Activated gamma-delta T cell (primary cell): ENCODE data around the gene DNM3.

Experiments used
- DNase-seq: peaks from one replicate; lab custom pipeline; 2025; lab: John Stamatoyannopoulos, UW

The DNM3 gene

DNA sequence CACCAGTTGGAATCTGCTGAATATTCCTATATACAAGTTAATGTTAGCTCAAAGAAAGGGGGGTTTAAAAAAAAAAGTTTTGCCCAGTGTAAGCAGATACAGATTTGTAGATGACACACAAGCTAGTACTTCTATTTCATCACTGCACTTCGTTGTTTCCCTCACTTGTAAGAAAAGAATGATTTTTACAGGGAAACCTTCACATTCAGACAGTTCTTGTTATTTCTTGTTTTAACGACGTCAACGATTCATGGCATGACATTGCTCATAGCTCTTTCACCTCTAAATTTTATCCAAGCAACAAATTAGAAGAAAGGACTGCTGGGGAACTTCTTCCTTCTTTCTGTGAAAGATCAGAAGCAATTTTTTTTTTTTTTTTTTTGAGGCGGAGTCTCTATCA is 553.5 kb downstream of the DNM3 start:
- DNase-seq, result no peak

DNA sequence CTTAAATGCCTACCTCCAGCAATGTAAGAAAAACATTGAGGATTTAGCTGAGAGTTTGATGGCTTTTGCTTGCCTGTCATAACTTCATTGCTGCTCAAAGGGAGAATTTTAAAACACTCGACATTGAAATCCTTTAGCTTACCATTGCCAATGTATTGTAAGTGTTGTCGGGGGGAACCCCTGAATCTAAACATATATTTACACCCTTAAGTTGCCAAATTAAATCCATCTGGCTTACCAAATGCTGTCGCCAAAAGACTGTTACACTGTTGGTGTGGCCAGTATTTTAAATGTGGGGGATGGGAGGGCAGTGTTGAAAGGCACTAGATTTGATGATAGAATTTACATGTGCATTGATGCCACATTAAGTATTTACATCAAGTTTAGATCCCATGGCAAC is 554.3 kb downstream of the DNM3 start:
- no peak for DNase-seq

GRCh38 chr1:172397221-172397620 is 555.9 kb downstream of the DNM3 start:
- DNase-seq, result no peak

DNA sequence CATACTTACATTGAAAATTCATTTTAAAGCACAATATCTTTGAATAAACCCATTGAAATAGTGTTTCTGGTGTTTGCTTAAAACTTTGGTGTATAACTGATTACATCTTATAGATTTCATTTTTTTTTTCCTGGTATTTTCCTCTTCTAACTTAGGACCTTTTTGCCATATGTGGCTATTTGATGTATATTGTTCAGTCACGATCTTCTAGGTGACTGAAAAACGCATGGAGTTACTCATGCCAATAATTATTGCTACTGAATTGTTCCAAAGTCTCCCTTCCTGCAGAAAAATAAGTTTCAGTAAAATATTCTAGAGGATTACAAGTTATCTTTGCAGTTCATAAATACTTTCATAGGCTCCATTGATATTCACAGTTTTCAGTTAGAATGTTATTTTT is 556.3 kb downstream of the DNM3 start:
- no peak for DNase-seq

GRCh38 chr1:172398193-172398592 is 556.9 kb downstream of the DNM3 start:
- DNase-seq, result no peak

- DNase-seq, result no peak
Measured at GRCh38 chr1:172398970-172399755, 557.9 kb downstream of the DNM3 start.

GRCh38 chr1:172399756-172400721 is 558.7 kb downstream of the DNM3 start:
- DNase-seq, result no peak

DNA sequence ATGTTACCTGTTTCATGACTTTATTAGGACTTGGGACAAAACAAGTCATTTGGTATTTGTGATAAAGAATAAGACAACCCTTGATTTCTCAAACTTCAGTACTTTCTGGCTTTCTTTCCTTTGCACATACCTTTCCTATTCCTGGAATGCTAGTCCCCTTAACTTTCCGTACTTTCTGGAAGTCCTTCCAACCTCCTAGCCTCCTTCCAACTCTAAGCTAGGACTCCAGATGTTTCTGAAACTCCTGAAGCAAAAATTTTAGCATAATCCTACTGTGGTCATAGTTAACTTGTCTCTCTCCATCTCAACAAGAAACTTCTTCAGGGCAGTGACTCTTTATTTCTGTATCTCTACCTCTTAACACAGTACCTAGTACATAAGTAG is 559.4 kb downstream of the DNM3 start:
- DNase-seq, result no peak

GRCh38 chr1:172401477-172401876 is 560.2 kb downstream of the DNM3 start:
- no peak for DNase-seq

DNA sequence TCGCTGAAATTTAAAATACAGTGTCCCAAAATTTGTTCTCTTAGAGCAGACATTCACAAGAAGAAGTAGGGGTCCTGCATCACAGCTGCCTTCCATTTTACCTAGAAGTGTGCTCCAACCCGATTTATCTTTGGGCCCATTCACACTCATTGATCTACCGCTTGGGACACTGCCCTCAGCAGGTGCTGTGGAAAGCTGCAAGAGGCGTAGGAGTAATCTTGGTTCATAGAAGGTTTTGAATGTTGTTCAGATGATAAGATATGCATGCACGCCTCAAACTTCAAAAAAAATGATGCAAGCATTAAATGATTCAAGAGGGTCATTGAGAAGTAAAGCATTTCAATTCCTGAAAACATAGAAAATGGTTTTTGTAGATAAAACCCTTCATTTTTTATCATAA is 560.6 kb downstream of the DNM3 start:
- DNase-seq, result no peak

GRCh38 chr1:172402878-172403569 is 561.7 kb downstream of the DNM3 start:
- no peak for DNase-seq

DNA sequence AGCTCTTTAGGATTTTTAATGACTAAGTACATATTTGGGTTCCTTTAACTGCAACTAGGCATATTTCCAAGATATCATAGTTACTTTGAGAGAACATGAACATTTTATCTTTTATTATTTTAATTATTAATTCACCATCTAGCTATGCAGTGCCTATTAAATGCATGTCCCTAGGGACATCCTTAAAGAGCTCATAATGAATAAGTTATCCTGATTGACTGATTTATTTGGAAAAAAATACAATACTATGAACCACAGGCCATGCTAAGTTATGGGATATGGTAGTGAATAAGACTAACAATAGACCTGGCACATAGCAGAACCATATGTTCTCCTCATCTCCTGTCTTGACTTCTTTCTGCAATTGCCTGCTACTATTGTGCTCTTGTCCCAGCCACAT is 562.8 kb downstream of the DNM3 start:
- no peak for DNase-seq

DNA sequence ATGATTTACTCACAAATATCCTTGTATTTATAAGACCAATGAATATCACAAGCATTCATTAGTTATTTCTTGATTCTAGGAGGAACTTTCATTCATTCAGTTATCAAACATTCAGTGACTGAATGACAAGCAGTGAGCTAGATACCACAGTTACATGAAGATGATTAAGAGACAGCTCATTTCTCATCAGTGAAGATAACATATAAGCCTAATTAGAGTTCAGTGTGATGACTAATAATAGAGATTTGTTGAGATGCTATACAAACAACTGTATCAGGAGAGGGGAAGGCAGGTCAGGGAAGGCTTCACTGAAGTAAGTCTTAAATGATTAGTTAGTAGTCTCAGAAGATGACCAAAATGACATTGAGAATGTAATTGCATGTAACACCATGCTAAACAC is 564.6 kb downstream of the DNM3 start:
- DNase-seq, result no peak

DNA sequence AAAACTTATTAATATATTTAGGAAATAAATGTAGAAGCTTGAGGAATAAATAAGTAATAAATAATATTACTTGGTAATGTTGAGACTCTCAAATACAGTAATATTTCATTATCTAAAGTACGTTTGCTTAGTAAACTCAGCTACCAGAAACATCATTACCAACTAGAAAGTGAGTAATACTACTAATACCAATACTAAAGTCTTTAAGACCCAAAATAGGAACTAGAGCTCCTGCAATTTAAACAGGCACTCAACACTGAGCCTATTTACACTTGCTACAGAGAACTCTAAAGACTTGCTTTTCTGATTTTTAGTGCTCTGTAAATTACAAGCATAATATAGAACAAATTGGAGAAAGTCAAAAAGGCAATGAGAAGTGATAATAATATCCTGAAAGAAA is 565.7 kb downstream of the DNM3 start:
- DNase-seq, result no peak

- DNase-seq, result no peak
Measured at GRCh38 chr1:172408958-172409357, 567.7 kb downstream of the DNM3 start.

GRCh38 chr1:172410027-172410426 is 568.7 kb downstream of the DNM3 start:
- DNase-seq, result no peak

GRCh38 chr1:172411791-172412338 is 570.6 kb downstream of the DNM3 start:
- DNase-seq, result no peak

- no peak for DNase-seq
Measured at GRCh38 chr1:172414331-172414730, 573.0 kb downstream of the DNM3 start.

DNA sequence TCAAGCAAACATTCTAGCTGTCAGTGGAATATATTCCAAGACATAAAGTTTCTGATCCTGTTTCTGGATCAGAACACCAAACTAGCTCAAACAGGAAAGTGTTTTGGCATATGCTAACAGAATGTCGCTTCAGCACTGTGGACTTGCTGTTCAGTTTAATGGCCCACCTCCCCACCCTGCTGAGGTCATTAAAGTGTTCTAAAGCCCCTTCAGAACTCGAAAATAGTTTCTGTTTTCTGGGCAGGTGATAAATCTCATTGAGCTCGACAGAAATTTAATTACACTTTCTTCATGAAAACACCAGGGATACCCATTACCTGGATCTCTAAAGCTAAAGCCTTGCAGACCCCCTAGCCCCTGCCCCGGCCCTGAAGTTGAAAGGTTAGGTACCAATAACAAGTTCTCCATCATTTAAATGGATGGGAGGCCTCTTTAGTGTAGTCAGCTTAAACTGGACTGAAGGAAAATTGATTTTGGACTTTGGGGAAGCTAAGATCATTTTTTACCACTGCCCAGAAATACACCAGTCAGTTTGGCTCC is 575.3 kb downstream of the DNM3 start:
- no peak for DNase-seq

GRCh38 chr1:172417557-172417956 is 576.3 kb downstream of the DNM3 start:
- no peak for DNase-seq

GRCh38 chr1:172420385-172420784 is 579.1 kb downstream of the DNM3 start, which contains the start of gene C1orf105:
TSS of gene C1orf105 (plus strand) at chr1:172420685. CDS start at chr1:172420886, 201 bp downstream.
- DNase-seq, result no peak
